OCI-LY7 (cell line): Measurements from ENCODE around the gene WDFY2.

Source experiments
- EZH2phosphoT487 ChIP-seq: fragments of 200-600 bp; sonication (generic); IDR thresholded peaks from 2 replicates; pipeline ENCODE4 v1.6.1; 2018; ENCODE audit warnings: low read depth, borderline replicate concordance, mild to moderate bottlenecking, mixed run types, antibody characterized with exemption, low read length, moderate library complexity, mixed read lengths
- TF ChIP-seq, protein P1 (sequence below): fragments of 200-600 bp; sonication (generic); conservative IDR thresholded peaks from 2 replicates; pipeline ENCODE4 v1.5.1; 2014; ENCODE audit warnings: mild to moderate bottlenecking, antibody characterized with exemption, low read length, moderate library complexity, mixed read lengths

DNA sequence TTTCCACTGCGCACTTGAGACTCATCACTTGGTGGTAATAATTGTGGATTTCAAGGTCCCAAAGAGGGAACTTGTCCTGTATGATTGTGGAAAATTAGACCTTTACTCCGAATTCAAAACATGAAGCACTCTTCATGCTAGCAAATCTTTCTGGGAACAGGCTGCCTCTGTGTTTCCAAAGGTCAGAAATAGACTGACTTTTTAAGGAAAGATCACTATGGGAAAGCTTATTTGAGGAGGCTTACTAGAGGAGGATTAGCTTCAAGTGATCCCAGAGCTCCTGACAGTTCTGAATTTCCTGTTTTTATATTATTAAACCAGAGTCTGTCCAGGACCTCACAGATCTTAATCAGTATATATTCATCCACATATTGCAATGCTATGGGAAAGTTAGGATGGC, 5.5 kb downstream of the WDFY2 start:
- TF ChIP-seq, protein P1, sequence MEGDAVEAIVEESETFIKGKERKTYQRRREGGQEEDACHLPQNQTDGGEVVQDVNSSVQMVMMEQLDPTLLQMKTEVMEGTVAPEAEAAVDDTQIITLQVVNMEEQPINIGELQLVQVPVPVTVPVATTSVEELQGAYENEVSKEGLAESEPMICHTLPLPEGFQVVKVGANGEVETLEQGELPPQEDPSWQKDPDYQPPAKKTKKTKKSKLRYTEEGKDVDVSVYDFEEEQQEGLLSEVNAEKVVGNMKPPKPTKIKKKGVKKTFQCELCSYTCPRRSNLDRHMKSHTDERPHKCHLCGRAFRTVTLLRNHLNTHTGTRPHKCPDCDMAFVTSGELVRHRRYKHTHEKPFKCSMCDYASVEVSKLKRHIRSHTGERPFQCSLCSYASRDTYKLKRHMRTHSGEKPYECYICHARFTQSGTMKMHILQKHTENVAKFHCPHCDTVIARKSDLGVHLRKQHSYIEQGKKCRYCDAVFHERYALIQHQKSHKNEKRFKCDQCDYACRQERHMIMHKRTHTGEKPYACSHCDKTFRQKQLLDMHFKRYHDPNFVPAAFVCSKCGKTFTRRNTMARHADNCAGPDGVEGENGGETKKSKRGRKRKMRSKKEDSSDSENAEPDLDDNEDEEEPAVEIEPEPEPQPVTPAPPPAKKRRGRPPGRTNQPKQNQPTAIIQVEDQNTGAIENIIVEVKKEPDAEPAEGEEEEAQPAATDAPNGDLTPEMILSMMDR, result no peak
- TF ChIP-seq EZH2phosphoT487, result no peak
